MM.1S (cell line): ENCODE data around the gene TEDDM1.

Experiments
- EZH2 ChIP-seq: fragments of 300-600 bp; sonication (generic); optimal IDR thresholded peaks from 2 replicates; pipeline ENCODE3; 2017; ENCODE audit warnings: low read depth, mild to moderate bottlenecking, antibody characterized with exemption, low read length, mixed read lengths
- EZH2phosphoT487 ChIP-seq: fragments of 300-600 bp; sonication (generic); IDR thresholded peaks from 2 replicates; pipeline ENCODE4 v1.6.1; 2018; ENCODE audit warnings: antibody characterized with exemption, low read length
- TF ChIP-seq, protein P1 (sequence below): fragments of 300-600 bp; sonication (generic); IDR thresholded peaks from 2 replicates; pipeline ENCODE4 v1.5.1; 2016; ENCODE audit warnings: antibody characterized with exemption, low read length, mixed read lengths

DNA sequence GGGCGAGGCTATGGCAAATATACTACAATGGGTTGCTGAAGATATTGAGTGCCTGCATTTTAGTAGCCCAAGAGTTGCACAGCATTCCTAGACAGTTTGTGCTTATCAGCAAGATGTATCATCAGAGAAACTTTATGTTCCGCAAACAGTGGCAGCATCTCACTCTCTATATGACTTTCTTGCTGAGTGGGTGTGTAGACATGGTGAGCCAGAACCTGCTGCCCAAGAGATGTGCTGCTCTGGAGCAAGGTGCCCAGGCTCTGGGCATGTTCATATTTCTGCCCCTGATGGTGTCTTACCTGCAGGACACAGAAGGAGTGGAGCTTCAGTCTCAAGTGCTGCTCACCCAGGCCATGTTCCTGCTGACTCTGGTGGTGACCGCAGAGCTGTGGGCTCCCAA is 41.3 kb upstream of the TEDDM1 start:
- TF ChIP-seq, protein P1, sequence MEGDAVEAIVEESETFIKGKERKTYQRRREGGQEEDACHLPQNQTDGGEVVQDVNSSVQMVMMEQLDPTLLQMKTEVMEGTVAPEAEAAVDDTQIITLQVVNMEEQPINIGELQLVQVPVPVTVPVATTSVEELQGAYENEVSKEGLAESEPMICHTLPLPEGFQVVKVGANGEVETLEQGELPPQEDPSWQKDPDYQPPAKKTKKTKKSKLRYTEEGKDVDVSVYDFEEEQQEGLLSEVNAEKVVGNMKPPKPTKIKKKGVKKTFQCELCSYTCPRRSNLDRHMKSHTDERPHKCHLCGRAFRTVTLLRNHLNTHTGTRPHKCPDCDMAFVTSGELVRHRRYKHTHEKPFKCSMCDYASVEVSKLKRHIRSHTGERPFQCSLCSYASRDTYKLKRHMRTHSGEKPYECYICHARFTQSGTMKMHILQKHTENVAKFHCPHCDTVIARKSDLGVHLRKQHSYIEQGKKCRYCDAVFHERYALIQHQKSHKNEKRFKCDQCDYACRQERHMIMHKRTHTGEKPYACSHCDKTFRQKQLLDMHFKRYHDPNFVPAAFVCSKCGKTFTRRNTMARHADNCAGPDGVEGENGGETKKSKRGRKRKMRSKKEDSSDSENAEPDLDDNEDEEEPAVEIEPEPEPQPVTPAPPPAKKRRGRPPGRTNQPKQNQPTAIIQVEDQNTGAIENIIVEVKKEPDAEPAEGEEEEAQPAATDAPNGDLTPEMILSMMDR = no peak
- no peak for TF ChIP-seq EZH2
- TF ChIP-seq EZH2phosphoT487 = no peak
